Neural cell (in vitro differentiated cells): ENCODE data around the gene DGKB. TPM values are rescaled to one million over a fixed set of nuclear protein-coding genes. Genes with fewer than 3 reads are reported as not detected.

Source experiments
- H2AFZ ChIP-seq: fragments of 200-600, 300-800 bp; sonication (generic), shearing (Covaris generic); 2 replicates; pipeline ENCODE4 v1.6.0; 2014; ENCODE audit warnings: low read depth, mild to moderate bottlenecking, antibody characterized with exemption, low read length, moderate library complexity
- H3F3A ChIP-seq: fragments of 200-600 bp; shearing (Covaris generic); 2 replicates; pipeline ENCODE4 v1.6.1; 2016; ENCODE audit warnings: mild to moderate bottlenecking, moderate library complexity, mixed read lengths, antibody characterized with exemption, low read length; ENCODE audit not compliant: insufficient read depth, poor library complexity, severe bottlenecking
- H3K27ac ChIP-seq: fragments of 200-600, 300-800 bp; sonication (generic), shearing (Covaris generic); 2 replicates; pipeline ENCODE4 v1.5.1; 2014; ENCODE audit warnings: mild to moderate bottlenecking, low read length, moderate library complexity
- H3K27me3 ChIP-seq: fragments of 300-800, 200-600 bp; sonication (generic), shearing (Covaris generic); 2 replicates; pipeline ENCODE4 v1.6.0; 2014; ENCODE audit warnings: mild to moderate bottlenecking, low read depth, low read length, moderate library complexity; ENCODE audit not compliant: insufficient read depth
- H3K36me3 ChIP-seq: fragments of 300-800, 200-600 bp; sonication (generic), shearing (Covaris generic); 2 replicates; pipeline ENCODE4 v1.5.1; 2014; ENCODE audit warnings: mild to moderate bottlenecking, antibody characterized with exemption, low read length, moderate library complexity; ENCODE audit not compliant: insufficient read depth
- H3K4me2 ChIP-seq: fragments of 300-800, 200-600 bp; sonication (generic), shearing (Covaris generic); 2 replicates; pipeline ENCODE4 v1.6.0; 2014; ENCODE audit warnings: mild to moderate bottlenecking, low read length
- H3K4me3 ChIP-seq: fragments of 300-800, 200-600 bp; sonication (generic), shearing (Covaris generic); 2 replicates; pipeline ENCODE4 v1.5.1; 2014; ENCODE audit warnings: mild to moderate bottlenecking, low read length, moderate library complexity
- H3K79me2 ChIP-seq: fragments of 200-600 bp; shearing (Covaris generic); replicated peaks from 2 replicates; pipeline ENCODE4 v1.6.0; 2014; ENCODE audit warnings: mild to moderate bottlenecking, low read length, moderate library complexity; ENCODE audit not compliant: insufficient read depth
- H3K9ac ChIP-seq: fragments of 300-800, 200-600 bp; sonication (generic), shearing (Covaris generic); 2 replicates; pipeline ENCODE4 v1.6.1; 2016; ENCODE audit warnings: mild to moderate bottlenecking, low read length, mixed read lengths
- H3K9me2 ChIP-seq: fragments of 200-600 bp; shearing (Covaris generic); 2 replicates; pipeline ENCODE4 v1.6.1; 2016; ENCODE audit warnings: mild to moderate bottlenecking, low read length, mixed read lengths; ENCODE audit not compliant: insufficient read depth
- H3K9me3 ChIP-seq: fragments of 200-600, 300-800 bp; sonication (generic), shearing (Covaris generic); 2 replicates; pipeline ENCODE4 v1.6.1; 2016; ENCODE audit warnings: mild to moderate bottlenecking, mixed run types, low read length, moderate library complexity, mixed read lengths
- H4K20me1 ChIP-seq: fragments of 200-600 bp; shearing (Covaris generic); 2 replicates; pipeline ENCODE4 v1.6.1; 2016; ENCODE audit warnings: mild to moderate bottlenecking, mixed run types; ENCODE audit not compliant: insufficient read depth
- EP300 ChIP-seq: fragments of 450-650 bp; conservative IDR thresholded peaks from 2 replicates; pipeline ENCODE4 v1.6.1; 2014; ENCODE audit warnings: antibody characterized with exemption, mild to moderate bottlenecking, moderate library complexity; ENCODE audit not compliant: poor library complexity, severe bottlenecking
- EZH2 ChIP-seq: fragments of 200-600, 300-800 bp; shearing (Covaris generic), sonication (generic); IDR thresholded peaks from 2 replicates; pipeline ENCODE4 v1.6.1; 2014; ENCODE audit warnings: antibody characterized with exemption, low read length, borderline replicate concordance, mild to moderate bottlenecking; ENCODE audit not compliant: insufficient read depth, poor library complexity, severe bottlenecking
- MXI1 ChIP-seq: fragments of 450-650 bp; conservative IDR thresholded peaks from 2 replicates; pipeline ENCODE4 v1.6.1; 2014; ENCODE audit warnings: antibody characterized with exemption, mild to moderate bottlenecking; ENCODE audit not compliant: poor library complexity, severe bottlenecking
- POLR2AphosphoS5 ChIP-seq: IDR thresholded peaks from 2 replicates; pipeline ENCODE4 v1.6.1; 2012
- RAD21 ChIP-seq: fragments of 450-650 bp; conservative IDR thresholded peaks from 2 replicates; pipeline ENCODE4 v1.6.1; 2014; ENCODE audit warnings: antibody characterized with exemption, mild to moderate bottlenecking, moderate library complexity
- SMC3 ChIP-seq: fragments of 450-650 bp; conservative IDR thresholded peaks from 2 replicates; pipeline ENCODE4 v1.6.1; 2014; ENCODE audit warnings: antibody characterized with exemption, mild to moderate bottlenecking, moderate library complexity; ENCODE audit not compliant: poor library complexity
- TAF1 ChIP-seq: IDR thresholded peaks from 2 replicates; pipeline ENCODE4 v1.6.1; 2012; ENCODE audit warnings: low read depth
- polyA plus RNA-seq: library from polyadenylated mRNA; depleted of rRNA; stranded (reverse); fragments of >200 nt; gene quantifications from 2 replicates; pipeline ENCODE4 v1.2.3, GENCODE V29; 2014
- TF ChIP-seq, protein P1 (sequence below): fragments of 450-650 bp; IDR thresholded peaks from 2 replicates; pipeline ENCODE4 v1.5.1; 2014; ENCODE audit warnings: antibody characterized with exemption, mild to moderate bottlenecking, moderate library complexity; ENCODE audit not compliant: poor library complexity, severe bottlenecking
- TF ChIP-seq, protein P2 (sequence below): IDR thresholded peaks from 2 replicates; pipeline ENCODE4 v1.6.1; 2012; ENCODE audit warnings: borderline replicate concordance

Gene DGKB
- polyA plus RNA-seq, 1 donor from 2014 or later = 0.20 TPM

DNA sequence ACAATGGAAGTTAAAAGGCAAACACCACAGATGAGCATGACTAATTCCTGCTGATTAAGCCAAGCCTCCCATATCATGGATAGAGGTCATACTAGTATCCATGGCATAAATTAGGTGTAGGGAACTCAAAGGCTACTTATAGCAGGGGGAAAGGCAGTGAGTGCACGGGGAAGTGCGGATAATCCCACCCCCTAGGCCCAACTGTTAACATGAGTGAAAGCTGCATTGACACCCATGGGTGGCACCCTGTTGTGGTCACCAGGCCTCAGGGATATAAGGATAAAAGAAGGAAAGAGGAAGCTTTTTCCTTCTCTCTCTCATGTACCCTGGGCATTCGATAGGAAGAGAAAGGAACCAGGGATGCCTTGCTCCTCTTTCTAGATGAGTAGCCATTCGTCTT, 161.9 kb downstream of the DGKB start:
- no peak overlapping the region for H3K9ac ChIP-seq
- no peak overlapping the region for H3K4me3 ChIP-seq
- H3K27me3 ChIP-seq = no peaks in the 10 kb centered on the region
- H3F3A ChIP-seq = no peaks in the 10 kb centered on the region
- H3K27ac ChIP-seq = no peak overlapping the region
- TF ChIP-seq EZH2 = no peak
- no peak for TF ChIP-seq RAD21
- no peak for TF ChIP-seq MXI1
- TF ChIP-seq EP300 = no peak
- TF ChIP-seq, protein P1, sequence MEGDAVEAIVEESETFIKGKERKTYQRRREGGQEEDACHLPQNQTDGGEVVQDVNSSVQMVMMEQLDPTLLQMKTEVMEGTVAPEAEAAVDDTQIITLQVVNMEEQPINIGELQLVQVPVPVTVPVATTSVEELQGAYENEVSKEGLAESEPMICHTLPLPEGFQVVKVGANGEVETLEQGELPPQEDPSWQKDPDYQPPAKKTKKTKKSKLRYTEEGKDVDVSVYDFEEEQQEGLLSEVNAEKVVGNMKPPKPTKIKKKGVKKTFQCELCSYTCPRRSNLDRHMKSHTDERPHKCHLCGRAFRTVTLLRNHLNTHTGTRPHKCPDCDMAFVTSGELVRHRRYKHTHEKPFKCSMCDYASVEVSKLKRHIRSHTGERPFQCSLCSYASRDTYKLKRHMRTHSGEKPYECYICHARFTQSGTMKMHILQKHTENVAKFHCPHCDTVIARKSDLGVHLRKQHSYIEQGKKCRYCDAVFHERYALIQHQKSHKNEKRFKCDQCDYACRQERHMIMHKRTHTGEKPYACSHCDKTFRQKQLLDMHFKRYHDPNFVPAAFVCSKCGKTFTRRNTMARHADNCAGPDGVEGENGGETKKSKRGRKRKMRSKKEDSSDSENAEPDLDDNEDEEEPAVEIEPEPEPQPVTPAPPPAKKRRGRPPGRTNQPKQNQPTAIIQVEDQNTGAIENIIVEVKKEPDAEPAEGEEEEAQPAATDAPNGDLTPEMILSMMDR = no peak
- TF ChIP-seq, protein P2, sequence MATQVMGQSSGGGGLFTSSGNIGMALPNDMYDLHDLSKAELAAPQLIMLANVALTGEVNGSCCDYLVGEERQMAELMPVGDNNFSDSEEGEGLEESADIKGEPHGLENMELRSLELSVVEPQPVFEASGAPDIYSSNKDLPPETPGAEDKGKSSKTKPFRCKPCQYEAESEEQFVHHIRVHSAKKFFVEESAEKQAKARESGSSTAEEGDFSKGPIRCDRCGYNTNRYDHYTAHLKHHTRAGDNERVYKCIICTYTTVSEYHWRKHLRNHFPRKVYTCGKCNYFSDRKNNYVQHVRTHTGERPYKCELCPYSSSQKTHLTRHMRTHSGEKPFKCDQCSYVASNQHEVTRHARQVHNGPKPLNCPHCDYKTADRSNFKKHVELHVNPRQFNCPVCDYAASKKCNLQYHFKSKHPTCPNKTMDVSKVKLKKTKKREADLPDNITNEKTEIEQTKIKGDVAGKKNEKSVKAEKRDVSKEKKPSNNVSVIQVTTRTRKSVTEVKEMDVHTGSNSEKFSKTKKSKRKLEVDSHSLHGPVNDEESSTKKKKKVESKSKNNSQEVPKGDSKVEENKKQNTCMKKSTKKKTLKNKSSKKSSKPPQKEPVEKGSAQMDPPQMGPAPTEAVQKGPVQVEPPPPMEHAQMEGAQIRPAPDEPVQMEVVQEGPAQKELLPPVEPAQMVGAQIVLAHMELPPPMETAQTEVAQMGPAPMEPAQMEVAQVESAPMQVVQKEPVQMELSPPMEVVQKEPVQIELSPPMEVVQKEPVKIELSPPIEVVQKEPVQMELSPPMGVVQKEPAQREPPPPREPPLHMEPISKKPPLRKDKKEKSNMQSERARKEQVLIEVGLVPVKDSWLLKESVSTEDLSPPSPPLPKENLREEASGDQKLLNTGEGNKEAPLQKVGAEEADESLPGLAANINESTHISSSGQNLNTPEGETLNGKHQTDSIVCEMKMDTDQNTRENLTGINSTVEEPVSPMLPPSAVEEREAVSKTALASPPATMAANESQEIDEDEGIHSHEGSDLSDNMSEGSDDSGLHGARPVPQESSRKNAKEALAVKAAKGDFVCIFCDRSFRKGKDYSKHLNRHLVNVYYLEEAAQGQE = no peak
- TF ChIP-seq SMC3 = no peak
- TF ChIP-seq TAF1 = no peak
- no peak for TF ChIP-seq POLR2AphosphoS5
- no peaks in the 10 kb centered on the region for H3K9me2 ChIP-seq
- H3K9me3 ChIP-seq = no peaks in the 10 kb centered on the region
- H3K4me2 ChIP-seq = no peak overlapping the region
- H3K36me3 ChIP-seq = no peaks in the 10 kb centered on the region
- no peak overlapping the region for H2AFZ ChIP-seq
- H3K79me2 ChIP-seq = no peaks in the 10 kb centered on the region
- H4K20me1 ChIP-seq = no peaks in the 10 kb centered on the region

DNA sequence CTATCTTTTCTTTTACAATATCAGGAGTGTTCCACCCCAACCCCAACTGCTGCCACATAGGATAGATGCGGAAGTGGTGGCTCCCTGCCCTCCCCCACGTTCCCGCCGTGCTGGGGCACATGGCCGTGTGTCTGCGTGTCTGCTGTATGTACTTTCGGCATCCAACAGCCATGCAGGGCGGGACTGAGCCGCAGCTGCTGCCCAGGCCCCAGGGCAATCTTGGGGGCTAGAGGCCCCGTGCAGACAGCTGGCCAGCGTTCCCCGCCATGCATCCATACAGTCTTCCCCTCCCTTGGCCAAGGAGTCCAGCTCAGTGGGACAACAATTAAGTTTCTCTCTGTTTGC, 162.7 kb downstream of the DGKB start:
- Histone ChIP-seq H3K9ac (no peak overlapping the region), H3F3A (no peaks in the 10 kb centered on the region), H3K27ac (no peak overlapping the region), H2AFZ (no peak overlapping the region), H3K27me3 (no peaks in the 10 kb centered on the region), H3K36me3 (no peaks in the 10 kb centered on the region), H3K9me3 (no peaks in the 10 kb centered on the region), H3K9me2 (no peaks in the 10 kb centered on the region), H3K4me2 (no peak overlapping the region), H3K79me2 (no peaks in the 10 kb centered on the region), H4K20me1 (no peaks in the 10 kb centered on the region), H3K4me3 (no peak overlapping the region)
- TF ChIP-seq RAD21 = no peak
- no peak for TF ChIP-seq MXI1
- TF ChIP-seq EZH2 = no peak
- TF ChIP-seq POLR2AphosphoS5 = no peak
- no peak for TF ChIP-seq EP300
- no peak for TF ChIP-seq SMC3
- TF ChIP-seq, protein P2 = no peak
- TF ChIP-seq, protein P1 = no peak
- no peak for TF ChIP-seq TAF1
